Mesendoderm (in vitro differentiated cells): ENCODE results near the gene PXN.
"Not testable (repeated sequence)": the region's sequence is repeated elsewhere in the genome, so short reads cannot be mapped to it uniquely, and the experiment has no call there.

Source experiments
- DNase-seq: peaks from one replicate; pipeline ENCODE4 v3.0.0; 2013
- H2AK5ac ChIP-seq: 2 replicates; pipeline ENCODE4 v1.6.1; 2013; ENCODE audit warnings: low read length, inconsistent platforms
- H2BK120ac ChIP-seq: 2 replicates; pipeline ENCODE4 v1.6.1; 2013; ENCODE audit warnings: low read depth, mild to moderate bottlenecking, low read length, moderate library complexity, mixed read lengths
- H2BK15ac ChIP-seq: replicated peaks from 2 replicates; pipeline ENCODE4 v1.6.1; 2013; ENCODE audit warnings: low read depth, mild to moderate bottlenecking, moderate library complexity
- H2BK5ac ChIP-seq: 2 replicates; pipeline ENCODE4 v1.6.1; 2013; ENCODE audit warnings: low read length, inconsistent platforms
- H3K18ac ChIP-seq: 2 replicates; pipeline ENCODE4 v1.6.1; 2013; ENCODE audit warnings: mild to moderate bottlenecking, low read length, mixed read lengths
- H3K23ac ChIP-seq: one replicate; pipeline ENCODE4 v1.6.1; 2013; ENCODE audit warnings: low read length
- H3K27ac ChIP-seq: 2 replicates; pipeline ENCODE4 v1.5.1; 2013; ENCODE audit warnings: low read depth, mild to moderate bottlenecking, inconsistent platforms, low read length, moderate library complexity
- H3K27me3 ChIP-seq: 2 replicates; pipeline ENCODE4 v1.6.1; 2013; ENCODE audit warnings: low read length, control low read depth, mild to moderate bottlenecking, inconsistent platforms; ENCODE audit not compliant: insufficient read depth, poor library complexity
- H3K36me3 ChIP-seq: 2 replicates; pipeline ENCODE4 v1.6.1; 2013; ENCODE audit warnings: low read length, inconsistent platforms; ENCODE audit not compliant: control insufficient read depth, insufficient read depth
- H3K4ac ChIP-seq: one replicate; pipeline ENCODE4 v1.6.1; 2013; ENCODE audit warnings: low read depth, mild to moderate bottlenecking, low read length, moderate library complexity
- H3K4me1 ChIP-seq: 2 replicates; pipeline ENCODE4 v1.6.1; 2013; ENCODE audit warnings: low read depth, low read length, inconsistent platforms; ENCODE audit not compliant: control insufficient read depth
- H3K4me2 ChIP-seq: 2 replicates; pipeline ENCODE4 v1.6.1; 2013; ENCODE audit warnings: low read length
- H3K4me3 ChIP-seq: 2 replicates; pipeline ENCODE4 v1.5.1; 2013; ENCODE audit warnings: mild to moderate bottlenecking, low read length
- H3K56ac ChIP-seq: one replicate; pipeline ENCODE4 v1.6.1; 2013; ENCODE audit warnings: low read length
- H3K79me1 ChIP-seq: 2 replicates; pipeline ENCODE4 v1.6.1; 2013; ENCODE audit warnings: low read length, inconsistent platforms
- H3K79me2 ChIP-seq: 2 replicates; pipeline ENCODE4 v1.6.1; 2013; ENCODE audit warnings: mild to moderate bottlenecking, low read length; ENCODE audit not compliant: control insufficient read depth, insufficient read depth
- H3K9ac ChIP-seq: 2 replicates; pipeline ENCODE4 v1.6.1; 2013; ENCODE audit warnings: low read length, inconsistent platforms
- H4K5ac ChIP-seq: one replicate; pipeline ENCODE4 v1.6.1; 2013; ENCODE audit warnings: low read length
- H4K8ac ChIP-seq: one replicate; pipeline ENCODE4 v1.6.1; 2013; ENCODE audit warnings: low read depth, mild to moderate bottlenecking, control low read depth, low read length, moderate library complexity
- WGBS: extraction: QIAGEN DNeasy Blood & Tissue Kit; methylation state at CpG from one replicate; pipeline ENCODE4 v1.1.7; 2013; ENCODE audit warnings: low lambda C conversion rate, missing lambda C conversion rate; ENCODE audit not compliant: insufficient coverage; ENCODE audit errors: extremely low coverage; 5-methylcytosine and 5-hydroxymethylcytosine counted together

The PXN gene

GRCh38 chr12:120212301-120212700 is 53.2 kb downstream of the PXN start:
- Histone ChIP-seq H3K4me1 (no peaks in the 10 kb centered on the region), H3K4me3 (no peak overlapping the region), H3K27me3 (no peaks in the 10 kb centered on the region), H2BK15ac (no peak overlapping the region), H2BK120ac (no peak overlapping the region), H4K8ac (no peak overlapping the region), H3K4ac (no peak overlapping the region), H3K36me3 (peaks cover 11% of the 10 kb centered on the region), H3K9ac (no peak overlapping the region), H3K79me2 (no peaks in the 10 kb centered on the region), H2BK5ac (no peak overlapping the region), H3K18ac (no peak overlapping the region), H3K79me1 (no peaks in the 10 kb centered on the region), H2AK5ac (no peak overlapping the region), H3K56ac (no peak overlapping the region), H3K23ac (no peak overlapping the region), H4K5ac (no peak overlapping the region), H3K27ac (no peak overlapping the region), H3K4me2 (no peak overlapping the region)
- no peak for DNase-seq
- WGBS, result no CpG with 5 or more reads among the region's 24 CpGs

DNA sequence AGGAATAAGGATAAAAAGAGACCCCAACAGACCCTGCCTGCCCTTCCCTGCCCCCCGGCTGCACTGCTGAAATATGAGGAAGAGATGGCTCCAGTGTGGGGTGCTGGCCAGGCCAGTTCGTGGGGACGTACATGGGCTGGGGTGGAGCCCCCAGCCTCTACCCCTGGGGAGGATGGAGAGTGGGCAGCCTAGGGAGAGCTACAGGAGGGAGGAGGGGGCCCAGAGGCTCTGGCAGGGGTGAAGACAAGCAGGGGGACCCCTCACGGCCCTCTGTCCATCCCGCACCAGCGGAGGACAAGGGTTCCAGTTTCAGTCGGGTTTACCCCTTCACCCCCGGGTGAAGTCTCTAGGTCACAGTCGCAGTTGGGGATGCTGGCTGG is 53.6 kb downstream of the PXN start:
- no peak overlapping the region for H3K9ac ChIP-seq

DNA sequence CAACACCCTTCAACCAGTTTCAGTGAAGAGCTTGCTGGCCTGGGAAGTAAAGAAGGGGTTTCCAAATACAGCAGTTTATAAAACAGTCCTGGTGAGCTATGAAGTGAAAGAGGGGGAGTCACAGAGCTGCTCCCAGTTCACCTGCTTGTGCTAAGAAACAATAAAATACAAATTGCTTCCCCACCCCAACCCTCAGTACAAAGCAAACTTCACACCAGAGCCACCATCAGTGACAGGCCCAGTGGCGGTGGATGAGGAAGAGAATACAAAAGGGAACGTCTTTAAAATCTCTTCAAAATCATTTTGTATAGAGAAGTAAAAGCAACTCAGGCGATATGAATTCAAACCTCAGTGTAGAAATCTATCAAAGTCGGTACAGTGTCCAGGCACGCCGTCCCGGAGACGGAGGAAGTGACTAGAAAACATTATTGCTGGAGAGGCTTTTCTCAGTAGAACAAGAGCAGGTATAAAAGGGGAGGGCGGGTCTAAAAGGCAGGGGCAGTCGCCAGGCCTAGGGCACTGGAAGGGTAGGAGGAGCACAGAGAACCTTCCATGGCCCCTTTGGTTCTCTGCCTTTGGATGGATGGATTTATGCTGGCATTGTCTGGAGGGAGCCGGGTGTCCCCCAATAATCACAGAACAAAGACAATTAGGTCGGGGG is 54.2 kb downstream of the PXN start:
- H3K56ac ChIP-seq, result no peak overlapping the region
- H2AK5ac ChIP-seq, result no peak overlapping the region
- no peak overlapping the region for H4K8ac ChIP-seq
- H2BK5ac ChIP-seq, result no peak overlapping the region
- H3K4me3 ChIP-seq, result no peak overlapping the region
- no peak overlapping the region for H3K4ac ChIP-seq
- no peak overlapping the region for H3K9ac ChIP-seq
- no peak overlapping the region for H3K18ac ChIP-seq
- H2BK15ac ChIP-seq, result no peak overlapping the region
- no peaks in the 10 kb centered on the region for H3K27me3 ChIP-seq
- DNase-seq, result no peak
- no CpG with 5 or more reads among the region's 12 CpGs for WGBS
- no peak overlapping the region for H3K4me2 ChIP-seq
- no peak overlapping the region for H4K5ac ChIP-seq
- no peaks in the 10 kb centered on the region for H3K79me1 ChIP-seq
- H3K4me1 ChIP-seq, result no peaks in the 10 kb centered on the region
- no peaks in the 10 kb centered on the region for H3K79me2 ChIP-seq
- H2BK120ac ChIP-seq, result no peak overlapping the region
- no peak overlapping the region for H3K27ac ChIP-seq
- H3K36me3 ChIP-seq, result peaks cover 11% of the 10 kb centered on the region
- H3K23ac ChIP-seq, result no peak overlapping the region

More for the DNA sequence above, 53.6 kb downstream of the PXN start:
- no peaks in the 10 kb centered on the region for H3K79me1 ChIP-seq
- no peak overlapping the region for H2AK5ac ChIP-seq
- no peaks in the 10 kb centered on the region for H3K27me3 ChIP-seq
- H3K36me3 ChIP-seq, result peaks cover 11% of the 10 kb centered on the region
- no peak overlapping the region for H4K8ac ChIP-seq
- no peak overlapping the region for H3K4me2 ChIP-seq
- H2BK15ac ChIP-seq, result no peak overlapping the region
- no peaks in the 10 kb centered on the region for H3K79me2 ChIP-seq
- no CpG with 5 or more reads among the region's 9 CpGs for WGBS
- no peaks in the 10 kb centered on the region for H3K4me1 ChIP-seq
- no peak overlapping the region for H3K23ac ChIP-seq
- no peak overlapping the region for H2BK120ac ChIP-seq
- H3K4me3 ChIP-seq, result no peak overlapping the region
- H3K4ac ChIP-seq, result no peak overlapping the region
- H3K18ac ChIP-seq, result no peak overlapping the region
- H3K27ac ChIP-seq, result no peak overlapping the region
- no peak overlapping the region for H4K5ac ChIP-seq
- H3K56ac ChIP-seq, result no peak overlapping the region
- no peak for DNase-seq
- H2BK5ac ChIP-seq, result no peak overlapping the region

DNA sequence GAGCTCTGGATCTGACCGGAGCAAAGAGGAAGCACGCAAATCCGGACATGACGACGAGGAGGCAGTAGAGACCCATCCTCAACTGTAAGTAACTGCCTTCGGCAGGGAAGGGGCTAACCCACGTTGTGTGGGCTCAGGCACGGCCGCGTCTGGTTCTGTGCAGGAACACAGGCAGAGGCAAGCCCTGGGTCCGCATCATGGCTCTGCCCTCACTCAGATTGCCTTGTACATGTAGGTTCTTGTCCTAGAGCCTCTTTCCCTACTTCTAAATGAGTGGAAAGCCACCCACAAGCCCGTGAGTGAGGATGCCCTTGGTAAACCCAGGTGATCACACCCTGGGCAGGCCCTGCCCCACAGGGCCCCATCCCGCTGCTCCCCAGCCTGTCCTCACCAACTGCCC is 55.7 kb downstream of the PXN start:
- Histone ChIP-seq H3K4me3 (no peak overlapping the region), H2BK120ac (no peak overlapping the region), H3K27me3 (no peaks in the 10 kb centered on the region), H3K79me2 (no peaks in the 10 kb centered on the region), H4K5ac (no peak overlapping the region), H3K4ac (no peak overlapping the region), H3K9ac (no peak overlapping the region), H2AK5ac (no peak overlapping the region), H3K27ac (no peak overlapping the region), H3K18ac (no peak overlapping the region), H2BK15ac (no peak overlapping the region), H3K79me1 (no peaks in the 10 kb centered on the region), H4K8ac (no peak overlapping the region), H3K4me2 (no peak overlapping the region), H3K56ac (no peak overlapping the region), H2BK5ac (no peak overlapping the region), H3K23ac (no peak overlapping the region), H3K36me3 (peaks cover 7% of the 10 kb centered on the region), H3K4me1 (no peaks in the 10 kb centered on the region)
- DNase-seq, result no peak
- no CpG with 5 or more reads among the region's 13 CpGs for WGBS

GRCh38 chr12:120207227-120207626 is 58.3 kb downstream of the PXN start:
- no peak overlapping the region for H2BK120ac ChIP-seq
- H3K27me3 ChIP-seq, result no peaks in the 10 kb centered on the region
- no peaks in the 10 kb centered on the region for H3K79me1 ChIP-seq
- no peak overlapping the region for H3K4me2 ChIP-seq
- H4K8ac ChIP-seq, result no peak overlapping the region
- H3K56ac ChIP-seq, result no peak overlapping the region
- DNase-seq, result no peak
- no peak overlapping the region for H4K5ac ChIP-seq
- H3K36me3 ChIP-seq, result peaks cover 3% of the 10 kb centered on the region
- WGBS, result no CpG with 5 or more reads among the region's 13 CpGs
- no peak overlapping the region for H3K4ac ChIP-seq
- H3K27ac ChIP-seq, result no peak overlapping the region
- no peak overlapping the region for H3K23ac ChIP-seq
- H3K4me1 ChIP-seq, result no peaks in the 10 kb centered on the region
- no peak overlapping the region for H3K4me3 ChIP-seq
- H2BK5ac ChIP-seq, result no peak overlapping the region
- H3K79me2 ChIP-seq, result peaks cover 1% of the 10 kb centered on the region
- no peak overlapping the region for H2AK5ac ChIP-seq
- H3K9ac ChIP-seq, result no peak overlapping the region
- no peak overlapping the region for H3K18ac ChIP-seq
- H2BK15ac ChIP-seq, result no peak overlapping the region

- not testable (repeated sequence) for H3K36me3 ChIP-seq, H2BK5ac ChIP-seq, H3K4ac ChIP-seq, H3K79me1 ChIP-seq, H3K18ac ChIP-seq, H3K23ac ChIP-seq, H2AK5ac ChIP-seq, H3K4me1 ChIP-seq, H3K4me2 ChIP-seq, DNase-seq, H3K27me3 ChIP-seq, H3K56ac ChIP-seq, H2BK15ac ChIP-seq, H3K4me3 ChIP-seq, H2BK120ac ChIP-seq, H3K9ac ChIP-seq, H3K79me2 ChIP-seq, H4K8ac ChIP-seq, H4K5ac ChIP-seq, H3K27ac ChIP-seq
- WGBS, result no CpG with 5 or more reads among the region's 5 CpGs
Measured at GRCh38 chr12:120206781-120207180, 58.7 kb downstream of the PXN start.
